HL-60/S4 treated with phorbol 12-myristate 13-acetate at 8.2 ng/mL for 4 days and 3 days (cell line): ENCODE measurements around the gene GALNT3.

ENCODE experiments used
- in situ Hi-C: fragments of 300-500 bp; cut with MboI; formaldehyde crosslinking; loops from 2 replicates; pipeline ENCODE4 v1.15.0; 2022; ENCODE audit warnings: low sequenced_read_pairs

GALNT3 gene

DNA sequence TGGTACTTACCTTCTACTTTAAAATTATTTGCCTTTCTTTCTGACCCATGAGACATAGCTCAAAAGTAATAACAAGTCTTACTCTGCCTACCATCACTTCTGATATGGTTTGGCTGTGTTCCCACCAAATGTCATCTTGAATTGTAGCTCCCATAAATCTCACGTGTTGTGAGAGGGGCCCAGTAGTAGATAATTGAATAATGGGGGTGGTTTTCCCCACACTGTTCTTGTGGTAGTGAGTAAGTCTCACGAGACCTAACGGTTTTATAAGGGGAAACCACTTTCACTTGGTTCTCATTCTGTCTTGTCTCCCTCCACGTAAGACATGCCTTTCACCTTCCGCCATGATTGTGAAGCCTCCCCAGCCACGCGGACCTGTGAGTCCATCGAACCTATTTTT, 47.5 kb downstream of the GALNT3 start:
- in situ Hi-C loops, result no loop called here

DNA sequence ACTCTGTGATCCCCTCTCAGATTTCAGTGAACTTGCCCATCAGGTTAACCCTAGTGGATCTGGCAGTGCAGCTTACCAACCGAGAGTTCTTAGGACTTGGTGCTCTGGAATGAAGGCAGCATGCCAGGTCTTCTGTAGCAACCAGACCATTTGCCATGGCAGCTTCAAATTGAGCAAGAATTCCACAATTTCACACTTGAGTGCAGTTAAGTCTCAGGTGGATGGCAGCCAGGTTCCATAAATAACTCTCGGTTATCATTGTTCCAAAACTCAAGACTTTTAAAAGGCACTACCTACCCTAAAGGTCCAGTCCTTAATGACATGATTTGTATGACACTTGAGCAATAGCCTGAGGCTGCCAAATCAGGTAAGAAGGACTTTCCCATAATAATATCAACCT, 48.1 kb downstream of the GALNT3 start:
- in situ Hi-C loops, result no loop called here

DNA sequence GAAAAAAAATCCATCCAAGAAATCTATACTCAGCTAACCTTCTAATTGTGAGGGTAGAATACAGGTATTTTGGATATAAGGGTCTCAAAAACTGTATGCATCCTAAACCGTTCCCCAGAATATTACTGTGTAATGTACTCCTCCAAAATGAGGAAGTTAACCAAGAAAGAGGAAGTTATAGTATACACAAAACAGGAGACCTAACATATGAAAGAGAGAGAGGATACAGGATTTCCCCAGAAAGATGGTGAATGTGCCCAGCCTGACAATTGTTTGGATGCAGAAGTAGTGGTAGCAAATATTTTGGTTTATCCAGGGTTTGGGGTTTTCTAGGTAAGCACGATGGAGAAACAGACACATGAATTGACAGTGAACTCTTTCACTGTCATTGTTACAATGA, 50.6 kb downstream of the GALNT3 start:
- in situ Hi-C loops, result no loop called here

DNA sequence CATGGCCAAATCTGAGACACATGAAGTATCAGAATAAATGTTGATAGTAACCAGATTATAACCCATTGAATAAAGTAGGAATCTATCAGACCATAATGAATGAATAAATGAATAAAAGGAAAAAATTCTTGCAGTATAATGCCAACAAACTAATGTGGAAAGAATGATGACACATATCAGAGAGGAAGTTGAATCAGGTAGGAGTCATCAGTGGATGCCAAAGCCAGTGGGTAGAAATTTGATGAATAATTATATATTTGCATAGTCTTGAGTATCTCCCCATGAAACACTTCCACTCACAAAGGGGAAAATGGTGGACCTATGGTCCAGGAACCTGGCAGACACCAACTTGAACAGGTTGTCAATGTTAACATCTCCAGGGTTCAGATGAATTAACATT, 68.6 kb downstream of the GALNT3 start:
- in situ Hi-C loops, result no loop called here

DNA sequence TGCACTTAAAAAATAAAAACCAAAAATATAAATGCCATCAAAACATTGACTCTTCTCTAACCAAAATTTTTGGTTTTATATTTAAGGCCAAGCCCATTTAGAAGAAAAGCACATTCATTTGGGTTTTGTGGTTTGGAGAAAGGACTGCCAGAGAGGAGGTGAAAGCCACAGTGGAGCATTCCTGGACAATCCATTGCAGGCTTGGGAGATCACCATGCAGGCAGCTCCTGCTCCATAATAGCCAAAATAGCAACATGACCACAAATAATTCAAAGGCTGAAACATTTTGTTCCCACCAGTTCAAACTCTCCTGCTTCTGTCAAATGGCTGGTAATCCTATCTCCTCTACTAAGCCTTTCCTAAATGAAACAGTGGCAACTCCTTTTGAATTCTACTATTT, 73.5 kb downstream of the GALNT3 start:
- in situ Hi-C loops, result no loop called here

DNA sequence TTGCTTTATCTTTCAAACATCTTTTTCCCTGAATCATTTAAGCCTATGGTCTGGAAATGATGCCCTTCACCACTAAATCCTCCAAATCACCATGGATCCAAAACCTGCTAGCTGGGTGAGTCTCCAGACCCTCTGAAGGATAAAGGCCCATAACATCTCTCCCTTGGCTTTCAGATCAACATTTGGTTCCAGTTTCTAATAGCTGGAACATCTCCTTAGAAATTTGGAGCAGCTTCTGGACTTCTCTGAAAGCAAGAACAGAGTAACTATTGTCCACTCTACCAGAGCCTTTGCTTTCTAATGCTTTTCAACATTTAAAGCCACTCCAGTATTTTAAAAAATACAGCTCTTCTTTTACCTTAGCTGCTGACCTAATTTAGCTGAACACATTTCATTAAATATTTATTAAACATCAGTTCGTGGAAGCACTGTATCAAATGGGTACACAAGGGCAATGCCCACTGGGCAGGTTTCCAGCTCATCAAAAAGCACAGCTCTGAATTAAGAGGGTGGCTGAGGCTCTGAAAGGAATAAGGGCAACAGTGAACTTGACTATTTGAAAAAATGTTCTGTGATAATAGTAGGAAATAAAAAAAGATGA, 75.3 kb downstream of the GALNT3 start:
- in situ Hi-C loops, result no loop called here

DNA sequence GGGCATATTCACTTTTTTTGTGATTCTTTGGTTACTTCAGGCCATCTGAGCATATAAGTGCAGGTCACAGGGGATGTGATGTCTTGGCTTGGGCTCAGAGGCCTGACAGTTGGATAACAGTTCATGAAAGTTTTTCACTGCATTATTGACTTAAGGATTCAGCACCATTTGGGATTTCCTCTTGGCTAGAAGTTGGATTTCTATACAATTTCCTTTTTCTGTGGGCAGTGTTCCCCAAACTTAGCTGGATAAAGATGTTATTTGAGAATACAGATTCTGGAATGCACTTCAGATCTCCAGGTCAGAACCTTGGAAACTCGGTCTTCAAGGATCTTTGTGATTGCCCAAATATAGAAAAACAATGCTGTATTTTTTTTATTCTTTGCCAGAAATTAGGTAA, 78.0 kb downstream of the GALNT3 start:
- in situ Hi-C loops, result no loop called here

DNA sequence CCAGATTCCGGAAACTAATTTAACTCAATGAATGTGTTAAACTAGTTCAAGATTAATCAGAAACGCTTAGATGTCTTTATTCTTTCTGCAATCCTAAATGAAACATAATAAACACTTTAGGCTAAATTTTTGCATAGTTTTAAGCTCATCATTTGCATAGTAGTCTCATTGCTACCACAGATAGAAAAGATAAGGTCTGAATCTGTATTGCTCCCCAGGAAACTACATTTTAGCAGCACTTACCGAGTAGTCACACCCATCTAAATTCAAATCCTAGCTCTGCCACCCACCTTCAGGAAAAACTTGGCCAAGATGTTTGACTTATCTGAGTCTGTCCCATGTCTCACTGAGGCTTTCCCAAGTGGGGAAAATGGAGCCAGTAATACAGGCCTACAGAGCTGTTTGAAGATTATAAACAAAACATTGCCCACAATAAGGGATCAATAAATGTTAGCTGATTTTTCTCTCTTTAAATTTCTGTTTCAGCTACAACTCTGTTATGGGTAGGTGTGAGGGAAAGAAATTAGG, 87.0 kb downstream of the GALNT3 start:
- in situ Hi-C loops, result no loop called here

DNA sequence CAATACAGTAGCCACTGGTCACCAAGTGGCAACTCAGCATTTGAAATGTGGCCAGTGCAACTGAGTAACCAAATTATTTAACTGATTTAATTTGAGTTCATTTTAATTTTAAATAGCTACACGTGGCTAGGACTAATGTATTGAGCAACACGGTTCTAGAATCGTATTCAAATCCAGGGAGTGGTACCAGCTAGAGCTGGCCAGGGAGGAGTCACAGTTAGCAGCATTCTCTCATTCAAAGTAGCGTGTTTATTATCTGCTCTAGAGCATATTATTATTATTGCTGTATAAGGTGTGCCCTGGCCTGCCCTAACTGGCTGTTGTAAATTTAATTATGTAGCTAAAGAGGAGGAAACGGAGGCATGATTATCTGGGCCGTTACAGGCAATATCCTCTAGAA, 92.9 kb downstream of the GALNT3 start:
- in situ Hi-C loops, result no loop called here

DNA sequence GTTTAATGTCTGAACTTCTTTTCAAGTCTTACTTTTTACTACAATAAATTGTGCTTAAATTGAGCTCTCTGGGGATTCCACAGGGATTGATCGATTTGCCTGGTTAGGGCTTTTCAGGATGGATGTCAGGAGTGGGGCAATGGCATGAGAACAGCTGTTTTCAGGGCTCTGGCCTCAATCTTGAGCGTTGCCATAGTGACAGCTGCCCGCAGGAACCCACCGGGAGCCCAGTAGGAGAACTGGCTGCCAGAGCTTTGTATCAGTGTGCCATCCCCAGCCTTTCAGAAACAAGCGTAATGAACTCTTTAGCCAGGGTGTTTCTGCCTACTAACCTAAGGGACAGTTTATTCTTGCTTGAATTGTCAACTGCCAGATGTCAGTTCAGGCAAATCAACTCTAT, 93.5 kb downstream of the GALNT3 start:
- in situ Hi-C loops, result no loop called here

DNA sequence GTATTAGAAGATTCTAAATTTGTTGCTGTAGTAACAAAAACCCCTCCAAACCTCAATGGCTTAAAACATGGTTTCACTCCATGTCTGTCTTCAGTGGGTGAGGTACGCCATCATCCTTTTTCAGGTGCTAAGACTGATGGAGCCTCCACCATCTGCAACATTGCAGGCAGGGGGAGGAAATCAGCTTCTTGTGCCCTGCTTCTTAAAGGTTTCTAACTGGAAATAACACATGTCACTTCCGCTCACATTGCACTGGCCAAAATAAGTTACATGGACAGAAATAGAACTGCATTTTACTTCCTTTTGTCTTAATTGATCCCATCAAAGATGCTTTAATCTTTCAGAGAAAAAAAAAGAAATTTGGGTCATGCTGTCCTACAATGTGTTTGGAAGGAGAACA, 94.1 kb downstream of the GALNT3 start:
- in situ Hi-C loops, result no loop called here

DNA sequence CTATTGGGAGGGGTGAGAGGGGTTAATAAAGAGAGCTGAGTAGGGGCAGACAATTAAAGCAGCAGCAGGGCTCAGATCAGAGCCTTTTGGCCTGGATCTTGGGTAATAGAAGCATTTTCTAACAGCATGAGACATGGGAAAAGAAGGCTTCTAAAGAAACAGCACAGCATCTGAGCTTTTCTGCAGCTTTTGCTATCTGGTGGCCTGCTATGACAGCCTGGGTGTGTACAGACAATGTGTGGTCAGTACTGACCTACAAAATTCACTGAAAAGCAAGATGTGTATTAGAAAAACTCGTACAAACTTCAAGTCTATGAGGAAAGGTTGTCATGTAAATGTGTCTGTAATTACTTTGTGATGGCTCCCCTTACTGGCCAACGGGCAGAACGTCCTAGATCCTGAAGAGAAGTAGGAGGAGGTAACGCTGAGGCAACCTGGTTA, 95.6 kb downstream of the GALNT3 start:
- in situ Hi-C loops, result no loop called here

DNA sequence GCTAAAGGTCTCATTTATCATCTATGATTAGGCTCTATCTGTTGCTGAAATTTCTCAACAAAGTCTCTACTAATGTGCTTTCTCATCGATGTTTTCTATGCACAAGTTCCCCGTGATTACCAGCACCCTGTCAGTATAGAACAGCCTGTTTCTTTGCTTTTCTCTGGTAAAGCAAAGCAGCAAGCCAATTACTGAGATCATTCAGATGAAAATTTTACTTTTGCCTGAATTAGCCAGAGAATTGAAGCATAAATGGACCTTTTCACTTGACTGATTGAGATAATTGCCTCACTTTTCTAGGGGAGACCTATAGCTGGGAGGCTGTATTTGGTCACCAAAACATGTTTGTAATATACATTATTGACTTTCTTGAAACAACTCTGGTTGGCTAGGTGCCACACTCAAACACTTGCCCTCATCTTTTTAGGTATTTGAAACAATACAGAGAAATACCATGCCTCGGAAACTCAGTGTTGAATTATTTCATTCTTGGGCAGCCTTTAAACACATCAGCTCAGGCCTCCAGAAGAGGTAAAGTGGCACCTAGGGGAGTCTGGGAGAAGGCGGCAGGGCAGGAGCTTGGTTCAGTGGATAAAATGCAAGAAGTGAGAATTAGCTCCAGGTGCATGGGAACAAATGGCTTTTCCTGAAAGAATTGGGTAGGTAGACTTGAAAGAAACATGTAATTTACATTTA, 96.2 kb downstream of the GALNT3 start:
- in situ Hi-C loops, result no loop called here
